TTC549 (cell line): ENCODE results near the gene FCAMR.

Experiments
- FAIRE-seq: peaks from 2 replicates; lab custom pipeline; 2012; peaks lifted over from hg19 to GRCh38; lab: Jason Lieb, UNC

The FCAMR gene

GRCh38 chr1:206970446-206970845 is at the start of gene FCAMR:
Gene FCAMR, minus strand, starts transcription at chr1:206970460. Its CDS starts 335 bp downstream, at chr1:206970125.
- FAIRE-seq: no peak

GRCh38 chr1:207019661-207020060 is 49.4 kb upstream of the FCAMR start:
- no peak for FAIRE-seq

- no peak for FAIRE-seq
Observed at GRCh38 chr1:207019161-207019560, 48.9 kb upstream of the FCAMR start.

- no peak for FAIRE-seq
Observed at GRCh38 chr1:207018707-207019106, 48.4 kb upstream of the FCAMR start.

GRCh38 chr1:207017615-207018559 is 47.6 kb upstream of the FCAMR start:
- no peak for FAIRE-seq

- no peak for FAIRE-seq
Observed at GRCh38 chr1:207015791-207016190, 45.5 kb upstream of the FCAMR start.

- no peak for FAIRE-seq
Observed at GRCh38 chr1:207014728-207015127, 44.5 kb upstream of the FCAMR start.

- FAIRE-seq: no peak
Observed at GRCh38 chr1:207013321-207014085, 43.2 kb upstream of the FCAMR start.

- no peak for FAIRE-seq
Observed at GRCh38 chr1:207010726-207011125, 40.5 kb upstream of the FCAMR start.

GRCh38 chr1:207009945-207010344 is 39.7 kb upstream of the FCAMR start:
- no peak for FAIRE-seq

- no peak for FAIRE-seq
Observed at GRCh38 chr1:207009182-207009850, 39.1 kb upstream of the FCAMR start.

GRCh38 chr1:207007352-207008033 is 37.2 kb upstream of the FCAMR start:
- FAIRE-seq: no peak

GRCh38 chr1:207006914-207007313 is 36.7 kb upstream of the FCAMR start:
- FAIRE-seq: no peak

- FAIRE-seq: no peak
Observed at GRCh38 chr1:207006083-207006482, 35.8 kb upstream of the FCAMR start.

- no peak for FAIRE-seq
Observed at GRCh38 chr1:207004931-207005830, 34.9 kb upstream of the FCAMR start.

- FAIRE-seq: no peak
Observed at GRCh38 chr1:207003210-207003609, 33.0 kb upstream of the FCAMR start.

GRCh38 chr1:207002724-207003146 is 32.5 kb upstream of the FCAMR start:
- no peak for FAIRE-seq

GRCh38 chr1:207001492-207002245 is 31.4 kb upstream of the FCAMR start:
- FAIRE-seq: no peak

- FAIRE-seq: no peak
Observed at GRCh38 chr1:207000651-207001291, 30.5 kb upstream of the FCAMR start.

GRCh38 chr1:206998816-206999215 is 28.6 kb upstream of the FCAMR start:
- FAIRE-seq: no peak
